ENCODE measurements around the gene PEBP1.

The PEBP1 gene

DNA sequence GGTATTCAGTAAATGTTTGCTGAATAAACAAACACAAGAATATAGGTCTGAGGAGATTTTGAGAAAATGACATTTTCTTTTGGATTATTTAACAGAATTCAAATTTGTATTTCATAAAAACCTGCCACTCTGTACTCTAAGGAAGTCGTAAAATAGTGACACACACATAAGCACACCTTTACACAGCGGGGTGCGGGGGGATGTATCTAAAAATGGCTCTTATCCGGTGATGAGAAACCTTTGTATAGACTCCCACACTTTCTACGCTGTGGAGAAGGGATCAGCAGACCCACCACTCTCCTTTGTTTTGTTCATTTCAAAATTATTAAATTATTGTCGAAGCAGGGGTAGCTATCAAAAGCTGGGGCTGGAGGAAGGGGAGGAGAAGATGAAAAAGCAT, 58.0 kb downstream of the PEBP1 start:
- H3K27me3 Mint-ChIP-seq, result no peaks in the 10 kb centered on the region
- no peaks in the 10 kb centered on the region for H3K4me1 Mint-ChIP-seq (ENCODE audit: low read depth)
- no peak for DNase-seq
- peak overlapping the region; percentile 50 for H3K27ac Mint-ChIP-seq
- H3K4me3 Mint-ChIP-seq, result no peak overlapping the region
- H3K9me3 Mint-ChIP-seq, result no peaks in the 10 kb centered on the region
- peaks cover 65% of the 10 kb centered on the region for H3K36me3 Mint-ChIP-seq (ENCODE audit: low read depth)
